Measurements from ENCODE around the gene ZBTB20.
A peak's percentile ranks its signal among the peaks of the same experiment; 100 is the strongest.

ZBTB20 gene

GRCh38 chr3:114406286-114406685 is 740.8 kb downstream of the ZBTB20 start:
- peak; percentile 83 for DNase-seq (ENCODE audit: low read depth)

GRCh38 chr3:114405202-114405990 is 741.7 kb downstream of the ZBTB20 start:
- no peak for DNase-seq (ENCODE audit: low read depth)

- no peak for DNase-seq (ENCODE audit: low read depth)
Measured at GRCh38 chr3:114404590-114404989, 742.5 kb downstream of the ZBTB20 start.

GRCh38 chr3:114402838-114403237 is 744.2 kb downstream of the ZBTB20 start:
- DNase-seq (ENCODE audit: low read depth) = no peak

GRCh38 chr3:114401346-114401745 is 745.7 kb downstream of the ZBTB20 start:
- no peak for DNase-seq (ENCODE audit: low read depth)

GRCh38 chr3:114400371-114400770 is 746.7 kb downstream of the ZBTB20 start:
- no peak for DNase-seq (ENCODE audit: low read depth)

- no peak for DNase-seq (ENCODE audit: low read depth)
Measured at GRCh38 chr3:114394551-114394950, 752.5 kb downstream of the ZBTB20 start.

GRCh38 chr3:114393367-114394072 is 753.6 kb downstream of the ZBTB20 start:
- DNase-seq (ENCODE audit: low read depth) = peak; percentile 62

GRCh38 chr3:114392831-114393230 is 754.3 kb downstream of the ZBTB20 start:
- DNase-seq (ENCODE audit: low read depth) = no peak

GRCh38 chr3:114389156-114389555 is 757.9 kb downstream of the ZBTB20 start:
- no peak for DNase-seq (ENCODE audit: low read depth)

GRCh38 chr3:114384558-114384903 is 762.6 kb downstream of the ZBTB20 start:
- DNase-seq (ENCODE audit: low read depth) = no peak

- DNase-seq (ENCODE audit: low read depth) = peak; percentile 92
Measured at GRCh38 chr3:114383875-114384557, 763.1 kb downstream of the ZBTB20 start.

- peak; percentile 91 for DNase-seq (ENCODE audit: low read depth)
Measured at GRCh38 chr3:114380233-114380651, 766.8 kb downstream of the ZBTB20 start.

GRCh38 chr3:114379266-114379665 is 767.8 kb downstream of the ZBTB20 start:
- DNase-seq (ENCODE audit: low read depth) = peak; percentile 45

GRCh38 chr3:114378760-114379159 is 768.3 kb downstream of the ZBTB20 start:
- DNase-seq (ENCODE audit: low read depth) = no peak

- no peak for DNase-seq (ENCODE audit: low read depth)
Measured at GRCh38 chr3:114377426-114377825, 769.7 kb downstream of the ZBTB20 start.

- DNase-seq (ENCODE audit: low read depth) = no peak
Measured at GRCh38 chr3:114376516-114377185, 770.4 kb downstream of the ZBTB20 start.

- peak; percentile 69 for DNase-seq (ENCODE audit: low read depth)
Measured at GRCh38 chr3:114375608-114376421, 771.3 kb downstream of the ZBTB20 start.

- DNase-seq (ENCODE audit: low read depth) = no peak
Measured at GRCh38 chr3:114374433-114374990, 772.6 kb downstream of the ZBTB20 start.

GRCh38 chr3:114370537-114371174 is 776.4 kb downstream of the ZBTB20 start:
- no peak for DNase-seq (ENCODE audit: low read depth)

- no peak for DNase-seq (ENCODE audit: low read depth)
Measured at GRCh38 chr3:114365909-114366308, 781.2 kb downstream of the ZBTB20 start.

All from fibroblast of gingiva (primary cell).